ENCODE measurements around the gene PAK4.
"Not testable (repeated sequence)": the region's sequence is repeated elsewhere in the genome, so short reads cannot be mapped to it uniquely, and the experiment has no call there.

Gene PAK4

GRCh38 chr19:39100500-39101166, 25.0 kb upstream of the PAK4 start:
- DNase-seq (ENCODE audit: low read depth), result no peak

- no peak for DNase-seq (ENCODE audit: low read depth)
These were observed 22.4 kb upstream of the PAK4 start for GRCh38 chr19:39103151-39103550.

- no peak for DNase-seq (ENCODE audit: low read depth)
These were observed 21.4 kb upstream of the PAK4 start for GRCh38 chr19:39104186-39104596.

- no peak for DNase-seq (ENCODE audit: low read depth)
These were observed 19.4 kb upstream of the PAK4 start for GRCh38 chr19:39106194-39106593.

- no peak for DNase-seq (ENCODE audit: low read depth)
These were observed 15.9 kb upstream of the PAK4 start for GRCh38 chr19:39109641-39110040.

GRCh38 chr19:39110263-39110967, 15.2 kb upstream of the PAK4 start:
- peak; percentile 65 for DNase-seq (ENCODE audit: low read depth)

- no peak for DNase-seq (ENCODE audit: low read depth)
These were observed 13.9 kb upstream of the PAK4 start for GRCh38 chr19:39111593-39112199.

- no peak for DNase-seq (ENCODE audit: low read depth)
These were observed 13.2 kb upstream of the PAK4 start for GRCh38 chr19:39112338-39112890.

GRCh38 chr19:39113199-39113598, 12.4 kb upstream of the PAK4 start:
- DNase-seq (ENCODE audit: low read depth), result no peak

- DNase-seq (ENCODE audit: low read depth), result no peak
These were observed 10.3 kb upstream of the PAK4 start for GRCh38 chr19:39115105-39115847.

- DNase-seq (ENCODE audit: low read depth), result not testable (repeated sequence)
These were observed 8.6 kb upstream of the PAK4 start for GRCh38 chr19:39117023-39117422.

- DNase-seq (ENCODE audit: low read depth), result no peak
These were observed 5.8 kb upstream of the PAK4 start for GRCh38 chr19:39119830-39120229.

- DNase-seq (ENCODE audit: low read depth), result no peak
These were observed 2.5 kb upstream of the PAK4 start for GRCh38 chr19:39122934-39123731.

GRCh38 chr19:39124136-39124764, 1.3 kb upstream of the PAK4 start:
- no peak for DNase-seq (ENCODE audit: low read depth)

GRCh38 chr19:39125199-39125553, 410 bp upstream of the PAK4 start:
- no peak for DNase-seq (ENCODE audit: low read depth)

GRCh38 chr19:39126312-39127187, 964 bp downstream of the PAK4 start:
- DNase-seq (ENCODE audit: low read depth), result no peak

- no peak for DNase-seq (ENCODE audit: low read depth)
These were observed 2.4 kb downstream of the PAK4 start for GRCh38 chr19:39127812-39128515.

GRCh38 chr19:39128516-39129079, 3.0 kb downstream of the PAK4 start:
- DNase-seq (ENCODE audit: low read depth), result no peak

- DNase-seq (ENCODE audit: low read depth), result no peak
These were observed 3.5 kb downstream of the PAK4 start for GRCh38 chr19:39129116-39129515.

Measured in activated T-cell treated with anti-CD3 and anti-CD28 coated beads for 48 hours (primary cell).